Stimulated activated CD8-positive, alpha-beta memory T cell treated with anti-CD3 and anti-CD28 coated beads, Interleukin-15, amount 100 ng/mL, for 48 hours (primary cell): Measurements from ENCODE around the gene GRIK5.

ENCODE experiments used
- DNase-seq, 2 donors: peaks; one replicate each; pipeline ENCODE4 v3.0.0-alpha.2; 2020; ENCODE audit warnings: low read depth in 2 of 2

GRIK5 gene

GRCh38 chr19:42076380-42076944 is 6.5 kb upstream of the GRIK5 start:
- DNase-seq: no peak

- DNase-seq: peak; percentile 94 to 97
Observed at GRCh38 chr19:42075616-42076379, 5.8 kb upstream of the GRIK5 start, which contains the start of gene ZNF574. TSS of gene ZNF574 (plus strand) at chr19:42076166. CDS start at chr19:42078607, 2,441 bp downstream.

- no peak for DNase-seq
Observed at GRCh38 chr19:42075364-42075615, 5.3 kb upstream of the GRIK5 start.

GRCh38 chr19:42074513-42075363 is 4.7 kb upstream of the GRIK5 start:
- DNase-seq: no peak

GRCh38 chr19:42071247-42071646 is 1.2 kb upstream of the GRIK5 start:
- no peak for DNase-seq

GRCh38 chr19:42068756-42069571 is 1.0 kb downstream of the GRIK5 start:
- DNase-seq: no peak

GRCh38 chr19:42068361-42068755 is 1.6 kb downstream of the GRIK5 start:
- no peak for DNase-seq

GRCh38 chr19:42067315-42067888 is 2.6 kb downstream of the GRIK5 start:
- no peak for DNase-seq

- no peak for DNase-seq
Observed at GRCh38 chr19:42066075-42066754, 3.8 kb downstream of the GRIK5 start.

GRCh38 chr19:42065511-42065910 is 4.5 kb downstream of the GRIK5 start:
- no peak for DNase-seq

GRCh38 chr19:42065051-42065450 is 5.0 kb downstream of the GRIK5 start:
- no peak for DNase-seq

- DNase-seq: no peak
Observed at GRCh38 chr19:42064432-42064831, 5.6 kb downstream of the GRIK5 start.

- no peak for DNase-seq
Observed at GRCh38 chr19:42062381-42062780, 7.6 kb downstream of the GRIK5 start.

- no peak for DNase-seq
Observed at GRCh38 chr19:42060117-42060516, 9.9 kb downstream of the GRIK5 start.

- DNase-seq: no peak
Observed at GRCh38 chr19:42059196-42059595, 10.8 kb downstream of the GRIK5 start.

GRCh38 chr19:42057846-42058245 is 12.2 kb downstream of the GRIK5 start:
- DNase-seq: no peak

GRCh38 chr19:42054205-42054604 is 15.8 kb downstream of the GRIK5 start:
- DNase-seq: no peak

GRCh38 chr19:42053037-42053935 is 16.7 kb downstream of the GRIK5 start:
- no peak for DNase-seq

- DNase-seq: no peak
Observed at GRCh38 chr19:42052241-42052863, 17.7 kb downstream of the GRIK5 start.
